ENCODE measurements around the gene CGB2.
A peak's percentile ranks its signal among the peaks of the same experiment; 100 is the strongest.

CGB2 gene

DNA sequence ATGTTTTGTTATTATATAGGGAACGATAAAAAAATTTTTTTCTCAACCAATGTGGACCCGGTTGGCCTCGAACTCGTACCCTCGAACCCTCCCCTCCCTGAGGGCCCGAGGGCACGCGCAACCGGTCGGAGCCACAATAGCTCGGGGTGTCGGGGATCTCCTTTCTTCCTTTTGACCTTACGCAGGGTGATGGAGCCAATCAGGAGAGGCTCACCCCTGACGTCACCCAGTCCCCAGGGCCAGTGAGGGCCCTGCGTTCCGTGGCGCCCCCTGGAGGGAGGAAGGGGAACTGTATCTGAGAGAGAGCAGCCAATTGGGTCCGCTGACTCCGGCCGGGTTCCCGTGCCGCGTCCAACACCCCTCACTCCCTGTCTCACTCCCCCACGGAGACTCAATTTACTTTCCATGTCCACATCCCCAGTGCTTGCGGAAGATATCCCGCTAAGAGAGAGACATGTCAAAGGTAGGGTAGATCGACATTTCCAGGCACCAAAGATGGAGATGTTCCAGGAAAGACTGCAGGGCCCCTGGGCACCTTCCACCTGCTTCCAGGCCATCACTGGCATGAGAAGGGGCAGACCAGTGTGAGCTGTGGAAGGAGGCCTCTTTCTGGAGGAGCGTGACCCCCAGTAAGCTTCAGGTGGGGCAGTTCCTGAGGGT is at the start of gene CGB2:
CGB2 (plus strand) TSS at position 249 of the 660 bp plus-strand sequence; CDS start at position 455, 206 bp downstream.
- DNase-seq, result peak; percentile 83

DNA sequence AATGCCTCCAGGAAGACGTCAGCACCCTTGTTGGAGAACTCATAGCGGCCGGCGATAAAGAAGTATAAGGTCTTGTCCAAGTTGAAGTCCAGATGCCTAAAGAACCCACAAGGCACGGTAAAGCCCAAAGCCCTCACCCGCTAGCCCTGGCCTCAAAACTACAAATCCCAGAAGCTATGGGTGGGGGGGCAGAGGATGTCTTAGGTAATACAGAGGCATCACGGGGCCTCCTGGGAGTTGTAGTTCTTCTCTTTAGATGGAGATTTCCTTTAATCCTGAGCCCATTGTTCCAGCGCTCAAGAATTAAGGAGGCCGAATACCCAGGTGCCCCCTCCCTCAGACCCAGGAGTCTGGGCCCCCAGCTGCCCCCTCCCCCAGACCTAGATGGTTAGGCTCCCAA is 49.4 kb upstream of the CGB2 start:
- peak; percentile 54 for DNase-seq

DNA sequence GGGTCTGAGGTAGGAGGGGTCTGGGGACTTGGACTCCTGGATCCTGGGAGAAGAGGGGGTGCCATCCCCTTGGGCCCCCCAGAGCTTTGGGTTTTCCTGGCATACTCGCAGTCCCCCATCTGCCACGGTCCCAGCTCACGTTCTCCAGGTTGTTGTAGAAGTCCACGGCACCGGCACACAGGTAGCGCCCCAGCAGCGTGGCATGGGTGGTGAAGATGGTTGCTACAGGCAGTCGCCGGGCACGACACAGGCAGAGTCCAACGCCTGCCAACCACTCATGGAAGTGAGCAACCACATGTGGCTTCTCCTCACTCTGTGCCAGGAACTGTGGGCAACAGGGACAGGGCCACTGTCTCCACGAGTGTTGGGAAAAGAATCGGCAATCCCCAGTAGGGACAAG is 46.0 kb upstream of the CGB2 start:
- DNase-seq, result no peak

DNA sequence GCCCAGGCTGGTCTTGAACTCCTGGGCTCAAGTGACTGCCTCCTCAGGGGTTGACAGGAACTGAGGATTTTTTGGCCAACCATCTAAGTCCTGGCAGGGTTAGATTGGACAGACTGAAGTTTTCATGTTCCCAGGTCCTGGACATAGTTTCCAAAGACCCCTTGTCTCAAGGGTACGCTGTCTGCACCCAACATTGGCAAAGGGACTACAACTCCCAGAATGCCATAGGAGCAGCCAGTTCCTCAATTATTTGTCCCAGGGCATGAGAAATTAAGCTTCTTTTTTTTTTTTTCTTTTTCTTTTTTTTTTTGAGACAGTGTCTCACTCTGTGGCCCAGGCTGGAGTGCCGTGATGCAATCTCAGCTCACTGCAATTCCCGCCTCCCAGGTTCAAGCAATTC is 45.5 kb upstream of the CGB2 start:
- DNase-seq, result peak; percentile 25

DNA sequence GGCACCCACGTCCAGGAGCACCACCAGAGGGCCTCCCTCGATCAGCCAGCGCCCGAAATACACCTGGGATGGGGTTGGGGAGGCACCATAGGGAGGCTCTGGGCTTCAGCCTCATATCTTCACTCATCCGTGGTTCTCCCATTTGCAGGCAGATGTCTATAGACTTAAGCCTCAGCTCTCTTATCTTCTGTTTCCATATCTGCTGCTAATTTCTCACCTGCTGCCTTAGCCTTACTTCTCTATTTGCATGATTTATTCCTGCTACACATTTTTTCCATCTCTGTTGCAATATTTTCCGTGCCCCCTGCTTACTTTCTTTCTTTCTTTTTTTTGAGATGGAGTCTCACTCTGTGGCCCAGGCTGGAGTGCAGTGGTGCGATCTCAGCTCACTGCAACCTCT is 44.4 kb upstream of the CGB2 start:
- DNase-seq, result no peak

DNA sequence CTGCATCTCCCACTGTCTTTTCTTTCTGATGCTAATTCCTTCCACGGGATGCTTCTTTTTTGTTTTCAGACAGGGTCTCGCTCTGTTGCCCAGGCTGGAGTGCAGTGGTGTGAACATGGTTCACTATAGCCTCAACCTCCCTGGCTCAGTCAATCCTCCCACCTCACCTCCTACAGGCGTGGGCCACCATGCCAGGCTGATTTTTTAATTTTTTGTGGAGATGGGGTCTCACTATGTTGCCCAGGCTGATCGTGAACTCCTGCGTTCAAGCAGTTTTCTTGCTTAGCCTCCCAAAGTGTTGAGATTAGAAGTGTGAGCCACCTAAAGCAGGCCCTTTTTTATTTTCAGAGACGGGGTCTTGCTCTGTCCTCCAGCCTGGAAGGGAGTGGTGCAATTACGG is 43.4 kb upstream of the CGB2 start:
- no peak for DNase-seq

DNA sequence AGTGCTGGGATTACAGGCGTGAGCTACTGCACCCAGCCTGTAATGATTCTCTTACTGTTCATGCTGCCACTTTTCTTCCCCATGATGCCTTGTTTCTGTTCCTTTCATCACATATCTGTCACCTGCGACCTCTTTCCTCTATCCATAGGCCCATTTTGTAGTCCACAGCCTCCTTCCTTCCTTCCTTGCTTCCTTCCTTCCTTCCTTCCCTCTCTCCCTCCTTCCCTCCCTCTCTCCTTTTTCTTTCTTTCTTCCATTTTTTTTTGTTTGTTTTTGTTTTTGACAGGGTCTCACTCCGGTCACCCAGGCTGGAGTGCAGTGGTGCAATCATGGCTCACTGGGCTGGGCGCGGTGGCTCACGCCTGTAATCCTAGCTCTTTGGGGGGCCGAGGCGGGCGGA is 42.8 kb upstream of the CGB2 start:
- no peak for DNase-seq

DNA sequence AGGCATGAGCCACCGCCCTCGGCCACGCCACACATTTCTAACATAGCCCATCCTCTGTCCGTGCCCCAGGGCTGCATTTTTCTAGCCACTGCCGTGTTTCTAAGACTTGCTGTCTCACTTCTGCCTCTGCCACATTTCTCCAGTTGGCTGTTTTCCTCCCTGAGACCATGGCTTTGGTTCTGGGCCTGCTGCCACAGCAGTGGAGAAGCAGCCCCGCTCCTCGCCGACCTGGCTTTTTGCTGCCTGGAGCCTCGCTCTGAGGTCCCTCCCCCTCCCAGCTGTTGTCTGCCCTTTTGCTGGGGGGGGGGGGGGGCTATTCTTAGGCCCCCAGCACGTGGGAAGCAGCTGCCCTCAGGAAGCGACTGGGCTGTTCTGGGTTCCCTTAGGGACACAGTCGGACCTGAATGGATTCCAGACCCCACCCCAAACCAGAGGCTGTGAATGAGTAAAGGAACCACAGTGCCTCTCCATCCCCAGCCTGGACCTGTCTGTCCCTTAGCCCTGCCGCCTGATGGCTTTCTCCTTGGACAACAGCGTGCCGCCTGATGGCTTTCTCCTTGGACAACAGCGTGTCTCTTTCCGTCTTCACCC is 41.9 kb upstream of the CGB2 start:
- DNase-seq, result no peak

DNA sequence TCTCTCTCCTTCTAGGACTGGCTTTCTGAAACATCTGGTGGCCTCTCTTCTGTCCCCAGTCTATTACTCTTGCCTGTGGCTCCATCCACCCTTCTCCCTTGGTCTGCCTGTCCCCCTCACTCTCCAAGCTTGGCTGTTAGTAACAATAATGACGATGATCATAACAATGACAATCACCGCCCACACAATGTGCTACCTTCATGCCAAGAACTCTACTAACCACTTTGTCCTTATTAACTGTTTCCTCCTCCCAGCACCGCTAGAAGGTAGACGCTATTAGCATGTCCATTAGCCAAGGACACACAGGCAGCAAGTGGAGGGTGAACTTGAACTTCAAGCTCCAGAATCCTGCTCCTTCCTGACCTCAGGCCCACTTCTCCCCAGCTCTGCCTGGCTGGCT is 41.3 kb upstream of the CGB2 start:
- DNase-seq, result no peak

DNA sequence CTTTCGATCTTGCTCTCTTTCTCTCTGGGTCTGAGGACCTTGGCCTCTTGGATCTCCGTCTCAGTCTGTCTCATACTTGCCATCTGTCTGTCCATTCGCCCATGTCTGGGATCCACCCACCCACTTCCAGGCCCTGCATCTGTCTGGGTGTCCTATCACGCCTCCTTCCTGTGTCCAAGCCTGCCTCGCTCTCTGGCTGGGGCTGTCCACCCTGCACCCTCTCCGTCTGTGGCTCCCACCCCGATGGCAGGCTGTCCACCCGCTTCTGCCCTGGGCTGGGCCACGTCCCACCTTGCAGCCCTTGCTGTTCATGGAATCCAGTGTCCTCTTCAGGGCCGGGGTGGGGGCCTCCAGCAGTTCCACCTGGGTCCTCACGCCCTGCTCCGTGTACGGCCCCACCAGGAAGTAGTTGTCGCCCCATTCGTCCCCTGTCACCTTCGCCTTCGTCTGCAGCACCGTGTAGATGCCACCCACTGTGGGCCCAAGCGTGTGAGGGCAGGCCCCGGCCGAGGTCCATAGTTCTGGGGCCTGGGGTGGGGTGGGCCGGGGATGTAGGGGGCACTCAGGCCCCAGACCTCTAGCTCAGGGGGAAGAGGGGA is 40.6 kb upstream of the CGB2 start:
- no peak for DNase-seq

DNA sequence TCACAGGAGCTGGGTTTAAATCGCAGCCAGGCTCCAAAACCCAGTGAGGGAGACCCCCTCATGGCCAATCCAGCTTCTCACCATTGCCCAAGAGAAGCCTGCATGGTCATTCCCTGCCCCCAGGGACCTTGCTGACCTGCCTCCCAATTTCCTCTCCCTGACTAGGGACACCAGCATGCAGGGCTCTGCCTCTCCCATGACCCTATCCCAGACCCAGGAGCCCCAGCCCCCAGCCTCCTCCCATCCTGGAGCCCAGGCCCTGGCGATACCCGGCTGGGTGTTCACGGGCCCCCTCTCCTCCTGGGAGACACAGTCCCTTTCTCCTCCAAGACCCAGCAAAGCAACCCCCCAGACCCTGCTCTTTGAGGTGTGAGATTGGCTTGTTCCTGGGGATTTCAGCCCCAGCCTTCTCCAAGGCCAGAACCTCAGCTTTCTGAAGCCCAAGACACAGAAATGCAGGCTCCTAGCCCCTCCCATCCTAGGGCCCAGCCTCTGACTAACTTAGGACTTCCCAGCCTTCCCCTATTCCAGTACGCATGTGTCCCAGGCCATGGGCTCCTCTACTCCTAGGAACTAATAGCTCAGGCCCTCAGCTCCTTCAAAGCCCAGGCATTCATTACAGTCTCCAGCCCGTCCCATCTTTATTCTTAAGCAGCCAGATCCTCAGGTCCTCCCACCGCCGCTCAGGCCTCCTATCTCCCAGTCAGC is 39.7 kb upstream of the CGB2 start:
- peak; percentile 52 for DNase-seq

DNA sequence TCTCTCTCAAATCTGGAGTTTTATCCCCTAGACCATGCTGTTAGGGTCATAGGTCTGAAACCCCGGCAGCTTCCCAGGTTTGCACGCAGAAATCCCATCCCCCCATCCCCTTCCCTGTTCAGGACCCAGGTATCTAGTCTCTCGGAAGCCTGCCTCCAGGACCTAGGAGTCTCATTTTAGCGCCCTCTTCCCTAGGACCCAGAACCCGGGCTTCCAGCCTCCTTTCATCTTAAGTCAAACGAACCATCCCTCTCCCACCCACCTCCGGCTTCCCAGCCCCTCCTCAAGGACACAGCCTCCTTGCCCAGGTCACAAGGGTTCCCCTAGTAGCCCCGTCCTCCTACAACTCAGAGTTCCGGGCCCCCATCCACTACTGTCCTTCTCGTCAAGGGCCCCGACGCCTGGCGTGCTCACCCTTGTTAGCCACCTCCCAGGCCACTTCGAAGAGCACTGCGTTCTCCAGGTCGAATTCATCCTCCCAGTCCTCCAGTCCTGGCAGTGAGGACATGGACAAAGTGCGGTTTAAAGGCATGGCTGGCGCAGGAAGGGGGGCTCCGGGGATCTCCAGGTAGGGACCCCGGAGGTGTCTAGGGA is 39.0 kb upstream of the CGB2 start:
- DNase-seq, result peak; percentile 39

DNA sequence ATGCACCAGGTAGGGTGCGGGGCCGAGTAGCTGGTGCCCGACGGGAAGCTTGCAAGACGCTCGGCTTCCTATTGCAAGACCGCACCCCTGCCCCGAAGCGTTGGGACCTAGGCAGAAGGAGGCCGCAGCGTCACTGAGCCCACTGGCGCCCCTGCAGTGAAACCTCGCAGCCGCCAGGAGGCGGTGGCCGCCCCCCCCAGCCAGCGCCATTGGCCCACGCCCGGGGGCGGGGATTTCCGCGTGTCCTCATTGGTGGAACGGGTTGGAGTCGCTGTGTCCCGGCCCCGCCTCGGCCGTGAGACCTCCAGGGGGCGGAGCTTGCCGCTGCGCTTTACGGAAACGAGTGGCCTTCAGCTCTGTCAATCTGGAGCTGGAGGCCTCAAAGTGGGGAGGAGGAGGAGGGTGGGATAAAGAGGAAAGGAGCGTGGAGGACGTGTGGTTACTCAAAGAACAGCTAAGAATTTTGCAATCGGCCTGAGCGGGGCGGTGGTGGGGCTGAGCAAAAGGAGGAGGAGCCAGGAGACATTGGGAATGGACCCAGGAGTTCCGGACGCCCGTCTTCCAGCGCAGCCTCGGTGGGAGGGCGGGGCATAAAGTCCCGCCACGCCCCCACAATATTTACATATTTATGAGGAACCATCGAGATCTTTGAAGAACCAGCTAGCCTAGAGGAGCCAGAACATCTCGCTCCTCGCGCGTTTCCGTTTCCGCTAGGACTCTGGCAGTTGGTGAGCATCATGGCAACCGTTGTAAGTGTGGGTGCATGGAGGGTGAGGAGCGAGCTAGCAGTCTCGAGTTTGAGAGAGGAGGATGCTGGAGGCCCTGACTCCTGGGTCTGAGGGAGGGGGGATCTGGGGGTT is 38.3 kb upstream of the CGB2 start, which contains the start of the genes GYS1 and RUVBL2:
GYS1 (minus strand) TSS at position 135 of the 860 bp plus-strand sequence. CDS start 197 bp downstream, outside the sequence.
RUVBL2 (plus strand) TSS at position 713 of the 860 bp plus-strand sequence; CDS start at position 738, 25 bp downstream.
- DNase-seq, result peak; percentile 100

DNA sequence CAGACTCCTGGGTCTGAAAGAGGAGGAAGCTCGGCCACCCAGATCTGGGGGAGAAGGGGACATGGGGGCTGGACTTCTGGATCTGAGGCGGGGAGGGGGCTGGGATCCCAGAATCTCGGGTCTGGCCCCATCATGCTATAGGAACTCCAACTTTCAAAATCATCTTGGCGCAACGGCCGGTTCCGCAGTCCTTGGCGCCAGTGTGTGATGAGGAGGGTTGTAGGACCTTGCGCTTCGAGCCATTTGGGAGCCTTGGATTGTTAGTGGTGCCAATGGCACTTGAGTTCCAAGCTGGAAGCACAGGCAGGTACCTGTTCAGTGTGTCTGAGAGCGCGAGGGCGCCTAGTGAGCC is 37.7 kb upstream of the CGB2 start:
- DNase-seq, result no peak

DNA sequence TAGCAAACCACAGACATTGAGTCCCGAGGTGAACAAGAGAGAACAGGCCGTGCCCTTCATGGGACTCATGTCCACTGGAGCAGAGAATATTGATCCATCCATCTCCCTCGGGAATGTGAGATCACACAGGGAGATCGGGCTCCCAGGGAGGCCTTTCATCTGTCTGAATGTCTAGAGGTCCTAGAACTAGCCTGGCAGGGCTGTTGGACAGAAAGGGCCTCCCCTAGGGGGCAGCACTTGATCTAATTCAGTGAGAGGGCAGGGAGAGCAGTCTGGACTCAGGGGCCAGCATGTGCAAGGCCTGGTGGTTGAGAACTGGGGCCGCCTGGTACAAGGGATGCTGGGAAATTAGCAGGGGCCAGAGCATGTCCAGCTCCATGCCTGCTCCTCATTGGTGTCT is 33.7 kb upstream of the CGB2 start:
- peak; percentile 84 for DNase-seq

DNA sequence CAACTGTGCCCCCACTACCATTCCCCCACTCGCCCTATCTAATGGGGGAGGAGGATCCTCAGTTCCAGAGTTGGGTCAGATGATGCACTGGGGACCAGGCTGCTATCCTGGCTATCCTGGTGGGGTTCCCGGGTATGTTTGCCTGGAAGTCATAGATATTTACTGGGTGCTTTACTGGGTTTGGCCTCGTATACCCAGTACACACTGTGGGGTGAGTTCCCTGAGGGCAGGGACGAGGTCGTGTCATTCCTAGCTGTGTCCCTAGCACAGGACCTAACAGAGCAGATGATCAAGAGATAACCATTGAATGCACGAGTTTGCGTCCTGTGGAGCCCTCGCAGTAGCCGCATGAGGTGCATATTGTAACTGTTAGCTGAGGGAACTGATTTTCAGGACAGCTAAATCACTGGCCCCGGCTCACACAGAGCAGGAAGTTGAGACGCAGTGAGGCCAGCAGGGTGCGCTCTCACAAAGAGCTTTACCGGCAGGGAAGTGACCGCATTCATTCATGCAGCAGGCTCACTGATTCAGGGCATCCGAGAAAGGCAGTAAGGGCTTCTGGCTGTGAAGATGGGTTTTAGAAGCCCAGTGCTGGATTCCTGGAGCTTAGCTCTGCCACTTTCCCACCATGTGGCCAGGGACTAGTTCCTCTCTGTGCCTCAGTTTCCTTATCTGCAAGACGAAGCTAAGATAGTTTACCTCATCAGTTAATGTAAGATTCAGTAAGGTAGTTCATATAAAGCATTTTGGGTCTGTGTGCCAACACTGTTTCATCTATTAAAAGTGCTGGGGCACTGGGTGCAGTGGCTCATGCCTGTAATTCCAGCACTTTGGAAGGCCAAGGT is 32.0 kb upstream of the CGB2 start:
- DNase-seq, result peak; percentile 87

DNA sequence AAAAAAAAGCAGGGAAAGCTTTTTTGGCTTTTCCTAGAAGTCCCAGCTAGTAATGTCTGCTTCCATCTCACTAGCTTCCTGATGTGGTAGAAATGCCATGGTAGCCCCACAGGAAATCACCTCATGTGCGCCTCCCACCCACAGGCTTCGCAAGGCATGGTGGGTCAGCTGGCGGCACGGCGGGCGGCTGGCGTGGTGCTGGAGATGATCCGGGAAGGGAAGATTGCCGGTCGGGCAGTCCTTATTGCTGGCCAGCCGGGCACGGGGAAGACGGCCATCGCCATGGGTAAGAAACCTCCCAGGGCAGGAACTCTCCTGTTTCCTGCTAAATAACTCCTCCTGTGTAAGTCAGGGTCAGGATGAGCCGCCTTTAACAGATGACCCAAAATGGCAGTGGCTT is 27.6 kb upstream of the CGB2 start:
- DNase-seq, result no peak

DNA sequence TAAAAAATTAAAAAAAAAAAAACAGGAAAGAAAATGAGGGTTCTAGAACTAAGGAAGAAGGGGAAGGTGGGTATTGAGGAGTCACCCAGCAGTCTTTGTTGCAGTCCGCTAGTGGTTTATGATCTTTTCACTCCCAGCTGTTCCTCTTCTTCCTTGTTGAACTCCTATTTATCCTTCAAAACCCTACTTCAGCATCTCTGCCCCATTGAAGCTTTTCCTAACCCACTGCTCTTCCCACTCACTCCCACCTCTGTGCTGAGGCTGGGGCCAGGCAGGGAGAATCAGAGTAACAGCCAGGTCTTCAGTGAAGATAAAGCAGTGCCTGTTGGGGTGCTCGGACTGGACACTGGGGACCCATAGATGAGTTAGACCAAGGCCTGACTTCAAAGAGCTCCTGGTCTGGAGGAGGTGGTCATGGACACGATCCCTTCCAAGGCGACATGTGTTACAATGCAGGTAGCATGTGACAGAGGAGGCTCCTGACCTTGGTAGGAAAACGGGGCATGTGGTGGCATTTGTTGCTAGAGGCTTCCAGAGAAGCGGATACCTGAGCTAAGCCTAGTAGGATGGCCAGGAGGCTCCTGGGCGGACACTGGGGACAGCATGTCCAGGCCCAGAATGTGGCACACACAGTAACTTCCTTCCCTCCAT is 26.6 kb upstream of the CGB2 start:
- no peak for DNase-seq

DNA sequence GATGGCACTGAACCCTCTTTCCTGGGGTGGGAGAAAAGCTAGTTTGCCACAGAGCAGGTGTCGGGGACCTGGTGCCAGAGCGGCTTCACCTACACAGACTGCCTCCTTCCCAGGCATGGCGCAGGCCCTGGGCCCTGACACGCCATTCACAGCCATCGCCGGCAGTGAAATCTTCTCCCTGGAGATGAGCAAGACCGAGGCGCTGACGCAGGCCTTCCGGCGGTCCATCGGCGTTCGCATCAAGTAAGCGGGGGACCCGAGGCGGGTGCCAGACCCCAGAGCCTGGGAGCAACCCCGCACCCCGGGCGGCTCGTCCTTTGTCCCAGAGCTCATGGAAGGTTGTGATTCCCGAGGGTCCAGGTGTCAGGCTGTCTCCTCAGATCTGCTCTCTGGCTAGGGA is 24.8 kb upstream of the CGB2 start:
- no peak for DNase-seq

DNA sequence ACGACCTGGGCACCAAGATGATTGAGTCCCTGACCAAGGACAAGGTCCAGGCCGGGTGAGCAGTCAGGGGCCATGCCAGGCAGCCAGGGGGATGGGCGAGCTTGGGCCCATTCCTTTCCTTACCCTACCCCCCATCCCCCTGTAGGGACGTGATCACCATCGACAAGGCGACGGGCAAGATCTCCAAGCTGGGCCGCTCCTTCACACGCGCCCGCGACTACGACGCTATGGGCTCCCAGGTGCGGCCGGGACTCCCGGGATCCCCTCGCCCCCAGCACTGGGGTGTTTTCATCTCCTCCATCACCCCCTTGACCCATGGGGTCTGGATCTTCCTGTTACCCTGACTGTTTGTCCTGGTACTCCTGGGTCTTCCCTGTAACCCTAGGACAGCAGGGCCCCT is 21.9 kb upstream of the CGB2 start:
- no peak for DNase-seq

DNA sequence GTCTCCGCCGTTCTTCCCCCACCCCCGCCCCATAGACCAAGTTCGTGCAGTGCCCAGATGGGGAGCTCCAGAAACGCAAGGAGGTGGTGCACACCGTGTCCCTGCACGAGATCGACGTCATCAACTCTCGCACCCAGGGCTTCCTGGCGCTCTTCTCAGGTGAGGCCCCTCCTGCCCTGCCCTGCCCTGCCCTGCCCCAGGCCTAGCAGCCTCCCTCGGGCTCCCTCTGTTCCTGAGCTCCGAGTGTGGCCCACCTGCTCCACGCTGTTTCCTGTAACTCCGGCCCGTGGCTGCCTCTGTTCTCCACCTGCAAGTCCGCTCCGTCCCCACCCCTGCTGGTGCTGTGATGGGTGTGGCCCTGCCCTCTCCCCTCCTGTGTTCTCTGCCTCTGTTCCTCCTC is 21.2 kb upstream of the CGB2 start:
- DNase-seq, result no peak

Measured in hematopoietic multipotent progenitor cell treated with erythropoietin and hydrocortisone succinate and interleukin-3 and kit ligand, for 4 days (in vitro differentiated cells).